Panc1 (cell line): ENCODE results near the gene TRAPPC10. TPM values are rescaled to one million over a fixed set of nuclear protein-coding genes. Genes with fewer than 3 reads are reported as not detected.
"Not testable (repeated sequence)": the region's sequence is repeated elsewhere in the genome, so short reads cannot be mapped to it uniquely, and the experiment has no call there.

Experiments
- ATAC-seq: fragments of 200-7000 bp; cut with Tn5 transposase; 2 replicates; pipeline ENCODE4 v1.9.1; 2020; ENCODE audit warnings: mild to moderate bottlenecking, moderate library complexity
- BruUV-seq: library from RNA; stranded (reverse); fragments of 400-500 nt; replicated peaks from 2 replicates; lab custom pipeline; 2021; lab: Mats Ljungman, UMichigan
- CTCF ChIA-PET: fragments of 300-600 bp; sonication (Branson Sonifier 250); formaldehyde crosslinking; loops from one replicate; lab custom pipeline; 2022; ENCODE audit warnings: antibody characterized with exemption; lab: Charles Lee
- POLR2A ChIA-PET: fragments of 300-600 bp; sonication (Branson Sonifier 250); formaldehyde crosslinking; loops from one replicate; lab custom pipeline; 2022; ENCODE audit warnings: antibody characterized with exemption; lab: Charles Lee
- DNase-seq: peaks from one replicate; pipeline ENCODE4 v3.0.0-alpha.2; 2010; ENCODE audit warnings: low read depth, low spot score
- H3K27ac ChIP-seq: 2 replicates; pipeline ENCODE4 v1.5.1; 2011; ENCODE audit warnings: mild to moderate bottlenecking, low read length, inconsistent platforms
- H3K27me3 ChIP-seq: fragments of 200-500 bp; sonication (Bioruptor generic); 2 replicates; pipeline ENCODE4 v1.6.0; 2014; ENCODE audit warnings: low read length, inconsistent platforms; ENCODE audit not compliant: control insufficient read depth, insufficient read depth
- H3K36me3 ChIP-seq: fragments of 200-500 bp; sonication (Bioruptor generic); 2 replicates; pipeline ENCODE4 v1.5.1; 2014; ENCODE audit warnings: inconsistent platforms, mild to moderate bottlenecking, low read length, moderate library complexity; ENCODE audit not compliant: control insufficient read depth, insufficient read depth
- H3K4me1 ChIP-seq: 2 replicates; pipeline ENCODE4 v1.5.1; 2011; ENCODE audit warnings: inconsistent platforms, mild to moderate bottlenecking, low read length, moderate library complexity; ENCODE audit not compliant: control insufficient read depth, insufficient read depth
- H3K4me3 ChIP-seq, 2 experiments: 2 replicates each; pipeline ENCODE4 v1.5.1; 2011 to 2012; ENCODE audit warnings: low read depth in 2 of 2, low read length in 2 of 2, mild to moderate bottlenecking in 2 of 2, inconsistent platforms in 1 of 2, moderate library complexity in 1 of 2
- H3K9me3 ChIP-seq: fragments of 200-500 bp; sonication (Bioruptor generic); 2 replicates; pipeline ENCODE4 v1.5.1; 2014; ENCODE audit warnings: low read depth, mild to moderate bottlenecking, inconsistent platforms, low read length, moderate library complexity; ENCODE audit not compliant: control insufficient read depth, insufficient read depth
- in situ Hi-C: cut with HindIII; loops from 2 replicates; pipeline ENCODE4 v1.10.0; 2016; ENCODE audit warnings: low sequenced_read_pairs, low pct_unique_long_range_greater_than_20kb
- intact Hi-C: fragments of 100-400 bp; cut with micrococcal nuclease; formaldehyde crosslinking; loops from one replicate; pipeline ENCODE4 v1.10.0; 2022; ENCODE audit not compliant: unreplicated experiment
- total RNA-seq: library from RNA; stranded (reverse); gene quantifications from one replicate; pipeline ENCODE4 v1.2.1, GENCODE V29; 2021; ENCODE audit not compliant: unreplicated experiment

Gene TRAPPC10
- total RNA-seq, 1 experiment from 2014 or later = 34.5 TPM

DNA sequence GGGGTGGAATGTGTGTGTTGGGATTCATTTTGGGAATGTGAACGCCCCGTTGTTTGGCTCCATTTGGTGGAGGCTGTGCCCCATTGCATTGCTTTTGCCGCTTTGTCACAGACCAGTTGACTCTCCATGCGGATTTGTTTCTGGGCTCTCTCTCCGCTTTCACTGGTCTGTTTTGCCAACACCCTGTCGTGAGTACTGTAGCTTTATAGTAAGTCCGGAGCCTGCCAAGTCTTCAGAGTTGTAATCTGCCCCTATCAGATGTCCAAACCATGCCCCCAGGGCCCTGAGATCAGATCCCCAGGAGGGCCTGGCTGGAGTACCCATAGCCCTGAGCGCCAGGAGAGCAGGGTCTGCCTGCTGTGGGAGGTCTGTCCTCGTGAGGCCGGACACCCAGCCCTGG is 138.1 kb downstream of the TRAPPC10 start:
- in situ Hi-C loops, CTCF ChIA-PET, POLR2A ChIA-PET: not testable (repeated sequence)

DNA sequence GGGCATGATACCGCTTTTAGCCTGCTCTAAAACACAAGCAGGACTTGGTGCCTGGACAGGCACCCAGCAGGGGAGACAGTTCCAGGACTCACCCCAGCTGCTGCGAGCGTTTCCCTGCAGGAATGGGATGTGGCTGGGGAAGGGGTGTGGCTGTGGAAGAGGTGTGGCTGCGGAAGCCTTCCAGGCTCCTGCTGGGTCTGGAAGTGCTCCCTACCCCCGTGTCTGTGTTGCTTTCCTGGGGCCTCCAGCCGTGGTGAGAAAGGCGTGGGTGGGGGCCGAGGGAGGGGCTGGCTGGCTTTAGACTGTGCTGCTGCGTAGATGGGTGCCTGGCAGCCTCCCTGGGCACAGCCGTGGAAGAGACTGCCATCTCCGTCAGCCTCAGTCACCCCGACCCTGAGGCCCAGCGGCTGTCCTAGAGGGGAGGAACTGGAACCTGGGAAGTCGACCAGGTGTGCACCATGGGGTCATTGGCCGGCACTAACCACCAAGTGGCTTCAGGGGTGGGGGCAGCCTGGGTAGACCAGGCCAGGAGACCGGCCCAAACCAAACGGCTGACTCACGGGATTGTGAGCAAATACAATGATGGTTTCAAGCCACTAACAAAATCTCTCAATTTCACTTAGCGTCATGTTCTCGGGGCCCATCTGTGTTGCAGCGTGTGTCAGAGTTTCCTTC is 141.2 kb downstream of the TRAPPC10 start:
- H3K27me3 ChIP-seq, in situ Hi-C loops: not testable (repeated sequence)

More for the DNA sequence above, 138.1 kb downstream of the TRAPPC10 start:
- H3K4me1 ChIP-seq, H3K9me3 ChIP-seq, H3K4me3 ChIP-seq, H3K27ac ChIP-seq, H3K36me3 ChIP-seq, DNase-seq, ATAC-seq, H3K27me3 ChIP-seq, intact Hi-C loops, BruUV-seq: not testable (repeated sequence)

DNA sequence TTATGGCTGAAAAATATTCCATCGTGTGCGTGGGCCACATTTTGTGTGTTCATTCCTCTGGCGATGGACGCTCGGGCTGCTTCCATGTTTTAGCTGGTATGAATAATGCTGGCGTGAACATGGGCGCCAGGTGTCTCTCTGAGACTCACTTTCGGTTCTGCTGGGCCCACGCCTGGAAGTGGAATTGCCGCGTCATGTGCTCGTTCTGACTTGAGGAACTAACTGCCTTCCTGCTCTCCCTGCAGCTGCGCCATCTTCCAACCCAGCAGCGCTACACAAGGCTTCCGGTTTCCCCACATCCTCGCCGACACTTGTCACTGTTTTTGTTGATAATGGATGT is 141.8 kb downstream of the TRAPPC10 start:
- POLR2A ChIA-PET, H3K4me3 ChIP-seq, H3K27me3 ChIP-seq, BruUV-seq, H3K4me1 ChIP-seq, ATAC-seq, CTCF ChIA-PET, DNase-seq, intact Hi-C loops, H3K27ac ChIP-seq, H3K36me3 ChIP-seq, H3K9me3 ChIP-seq, in situ Hi-C loops: not testable (repeated sequence)

More for the DNA sequence above, 141.2 kb downstream of the TRAPPC10 start:
- BruUV-seq, ATAC-seq, CTCF ChIA-PET, H3K9me3 ChIP-seq, H3K27ac ChIP-seq, H3K4me3 ChIP-seq, H3K36me3 ChIP-seq, H3K4me1 ChIP-seq, intact Hi-C loops, DNase-seq, POLR2A ChIA-PET: not testable (repeated sequence)

DNA sequence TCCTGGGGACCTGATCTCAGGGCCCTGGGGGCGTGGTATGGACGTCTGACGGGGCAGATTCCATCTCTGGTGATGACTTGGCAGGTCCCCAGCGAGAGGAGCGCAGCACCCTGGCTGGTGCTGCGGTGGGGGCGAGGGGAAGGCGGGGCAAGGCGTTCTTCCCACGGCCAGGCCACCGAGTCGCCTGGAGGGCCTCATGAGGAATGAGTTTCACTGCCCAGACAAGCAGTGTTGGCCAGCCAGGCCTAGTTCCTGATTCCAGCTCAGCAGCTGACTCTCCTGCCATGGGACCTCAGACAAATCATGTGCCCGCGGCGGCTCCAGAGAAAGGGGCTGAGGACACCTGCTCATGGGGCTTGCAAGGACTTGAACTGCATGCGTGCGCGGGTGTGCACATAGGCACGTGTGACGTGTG is 142.7 kb downstream of the TRAPPC10 start:
- H3K36me3 ChIP-seq, CTCF ChIA-PET, POLR2A ChIA-PET, H3K9me3 ChIP-seq, intact Hi-C loops, BruUV-seq, DNase-seq, in situ Hi-C loops, H3K27ac ChIP-seq, H3K4me1 ChIP-seq, H3K27me3 ChIP-seq, H3K4me3 ChIP-seq: not testable (repeated sequence)
- 0 out of 2 replicates have a peak, but pooled peaks have one; percentile 34 for ATAC-seq

DNA sequence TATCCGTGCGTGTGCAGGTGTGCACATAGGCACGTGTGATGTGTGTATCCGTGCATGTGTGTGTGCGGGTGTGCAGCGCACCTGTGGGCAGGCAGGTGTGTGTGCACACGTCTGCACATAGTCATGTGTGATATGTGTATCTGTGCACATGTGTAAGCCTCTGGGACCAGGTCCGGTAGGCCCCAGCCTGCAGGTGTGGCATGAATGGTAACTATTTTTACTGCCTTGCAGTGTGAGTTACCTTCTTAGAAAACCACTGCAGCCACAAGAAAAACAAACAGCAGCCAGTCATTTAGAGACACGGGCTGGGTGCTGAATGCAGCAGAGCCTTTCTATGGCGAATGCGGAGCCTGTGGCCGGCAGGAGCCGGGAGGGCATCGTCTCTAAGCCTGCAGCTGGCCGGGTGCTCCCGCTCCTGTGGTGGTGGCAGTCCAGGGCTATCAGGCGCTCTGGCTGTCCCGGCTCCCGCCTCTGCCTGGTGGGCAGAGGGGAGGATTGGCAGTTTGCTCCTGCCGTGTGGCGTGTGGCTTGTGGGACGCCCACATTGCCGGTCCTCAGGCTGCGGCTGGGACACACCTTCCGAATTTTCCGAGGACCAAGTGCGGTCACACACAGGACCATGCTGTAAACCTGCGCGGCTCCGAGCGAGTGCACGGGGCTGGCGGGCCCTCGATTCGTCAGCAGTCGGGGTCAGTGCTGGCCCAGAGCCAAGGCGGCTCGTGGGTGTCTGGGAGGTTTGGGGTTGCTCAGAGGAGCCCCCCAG is 143.3 kb downstream of the TRAPPC10 start:
- BruUV-seq, H3K4me1 ChIP-seq, DNase-seq, H3K4me3 ChIP-seq, intact Hi-C loops, POLR2A ChIA-PET, H3K27ac ChIP-seq, H3K27me3 ChIP-seq, CTCF ChIA-PET, H3K9me3 ChIP-seq, in situ Hi-C loops, H3K36me3 ChIP-seq: not testable (repeated sequence)
- peak; percentile 30; the same call in 1 of the 2 replicates for ATAC-seq

DNA sequence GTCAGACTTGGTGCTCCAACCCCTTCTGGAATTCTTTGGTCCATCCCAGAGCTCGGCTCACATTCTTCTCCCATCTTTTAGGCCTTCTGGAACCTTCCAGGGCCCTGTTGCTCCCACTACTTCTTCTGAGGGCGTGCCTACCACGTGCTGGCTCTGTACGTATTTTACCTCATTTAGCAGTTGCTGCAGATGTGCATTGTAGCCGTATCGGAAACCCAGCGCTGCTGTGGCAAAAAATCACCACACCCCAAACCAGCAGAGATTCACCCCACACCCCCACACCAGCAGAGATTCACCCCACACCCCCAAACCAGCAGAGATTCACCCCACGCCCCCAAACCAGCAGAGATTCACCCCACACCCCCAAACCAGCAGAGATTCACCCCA is 143.9 kb downstream of the TRAPPC10 start:
- H3K9me3 ChIP-seq, CTCF ChIA-PET, H3K27me3 ChIP-seq, DNase-seq, H3K36me3 ChIP-seq, H3K27ac ChIP-seq, BruUV-seq, in situ Hi-C loops, POLR2A ChIA-PET, H3K4me3 ChIP-seq, intact Hi-C loops, H3K4me1 ChIP-seq, ATAC-seq: not testable (repeated sequence)
